GM10266 (cell line): ENCODE results near the gene BSND.

Experiments
- DNase-seq: peaks from one replicate; pipeline ENCODE4 v3.0.0; 2012; ENCODE audit errors: extremely low spot score
- CTCF ChIP-seq: IDR thresholded peaks from 2 replicates; pipeline ENCODE4 v1.5.1; 2012; ENCODE audit warnings: mild to moderate bottlenecking, low read depth; ENCODE audit not compliant: control insufficient read depth, insufficient read depth; ENCODE audit errors: missing control alignments

The BSND gene

GRCh38 chr1:54998677-54999076 lies at the start of gene BSND:
Gene BSND (plus strand): TSS chr1:54998933. CDS start chr1:54999187, 254 bp downstream.
- TF ChIP-seq CTCF, result no peak

GRCh38 chr1:54949053-54949452 lies 49.7 kb upstream of the BSND start:
- DNase-seq, result no peak
- TF ChIP-seq CTCF, result no peak

More at GRCh38 chr1:54998677-54999076, at the start of gene BSND:
- no peak for DNase-seq

GRCh38 chr1:54950006-54950368 lies 48.7 kb upstream of the BSND start:
- TF ChIP-seq CTCF, result no peak
- DNase-seq, result no peak

GRCh38 chr1:54950369-54951163 lies 48.2 kb upstream of the BSND start:
- DNase-seq, result peak; percentile 62
- TF ChIP-seq CTCF, result peak; percentile 77

- TF ChIP-seq CTCF, result no peak
Observed at GRCh38 chr1:54951810-54952226, 46.9 kb upstream of the BSND start.

GRCh38 chr1:54952950-54953718 lies 45.6 kb upstream of the BSND start:
- TF ChIP-seq CTCF, result no peak

More at GRCh38 chr1:54951810-54952226, 46.9 kb upstream of the BSND start:
- DNase-seq, result no peak

GRCh38 chr1:54953846-54954245 lies 44.9 kb upstream of the BSND start:
- no peak for TF ChIP-seq CTCF
- no peak for DNase-seq

More at GRCh38 chr1:54952950-54953718, 45.6 kb upstream of the BSND start:
- no peak for DNase-seq
